Neuron (in vitro differentiated cells): ENCODE results near the gene RETSAT.
"Not testable (repeated sequence)": the region's sequence is repeated elsewhere in the genome, so short reads cannot be mapped to it uniquely, and the experiment has no call there.

Experiments used
- H2AFZ ChIP-seq: one replicate; pipeline ENCODE4 v1.6.1; 2013; ENCODE audit warnings: low read depth, mild to moderate bottlenecking, inconsistent platforms, low read length, moderate library complexity
- H3K27me3 ChIP-seq: one replicate; pipeline ENCODE4 v1.6.1; 2013; ENCODE audit warnings: low read length; ENCODE audit not compliant: insufficient read depth
- H3K36me3 ChIP-seq: one replicate; pipeline ENCODE4 v1.6.1; 2013; ENCODE audit warnings: low read length; ENCODE audit not compliant: insufficient read depth
- H3K4me1 ChIP-seq: one replicate; pipeline ENCODE4 v1.6.1; 2013; ENCODE audit warnings: low read length; ENCODE audit not compliant: insufficient read depth
- H3K4me3 ChIP-seq: 2 replicates; pipeline ENCODE4 v1.5.1; 2013; ENCODE audit warnings: mild to moderate bottlenecking, low read length, moderate library complexity
- H3K9me3 ChIP-seq: one replicate; pipeline ENCODE4 v1.6.1; 2013; ENCODE audit warnings: low read length

Gene RETSAT

DNA sequence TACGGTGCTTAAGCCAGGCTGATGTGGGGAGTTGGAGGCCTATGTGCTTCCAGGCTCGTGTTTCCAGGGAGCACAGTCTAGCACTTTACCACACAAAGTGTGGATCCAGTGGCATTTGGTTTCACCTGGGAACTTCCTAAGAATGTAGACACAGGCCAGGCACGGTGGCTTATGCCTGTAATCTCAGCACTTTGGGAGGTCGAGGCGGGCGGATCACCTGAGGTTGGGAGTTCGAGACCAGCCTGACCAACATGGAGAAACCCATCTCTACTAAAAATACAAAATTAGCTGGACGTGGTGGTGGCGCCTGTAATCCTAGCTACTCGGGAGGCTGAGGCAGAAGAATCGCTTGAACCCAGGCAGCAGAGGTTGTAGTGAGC is 30.4 kb downstream of the RETSAT start:
- Histone ChIP-seq H3K4me1 (peaks cover 27% of the 10 kb centered on the region), H3K36me3 (peaks cover 64% of the 10 kb centered on the region)
- H3K9me3 ChIP-seq, H3K27me3 ChIP-seq, H3K4me3 ChIP-seq, H2AFZ ChIP-seq: not testable (repeated sequence)

DNA sequence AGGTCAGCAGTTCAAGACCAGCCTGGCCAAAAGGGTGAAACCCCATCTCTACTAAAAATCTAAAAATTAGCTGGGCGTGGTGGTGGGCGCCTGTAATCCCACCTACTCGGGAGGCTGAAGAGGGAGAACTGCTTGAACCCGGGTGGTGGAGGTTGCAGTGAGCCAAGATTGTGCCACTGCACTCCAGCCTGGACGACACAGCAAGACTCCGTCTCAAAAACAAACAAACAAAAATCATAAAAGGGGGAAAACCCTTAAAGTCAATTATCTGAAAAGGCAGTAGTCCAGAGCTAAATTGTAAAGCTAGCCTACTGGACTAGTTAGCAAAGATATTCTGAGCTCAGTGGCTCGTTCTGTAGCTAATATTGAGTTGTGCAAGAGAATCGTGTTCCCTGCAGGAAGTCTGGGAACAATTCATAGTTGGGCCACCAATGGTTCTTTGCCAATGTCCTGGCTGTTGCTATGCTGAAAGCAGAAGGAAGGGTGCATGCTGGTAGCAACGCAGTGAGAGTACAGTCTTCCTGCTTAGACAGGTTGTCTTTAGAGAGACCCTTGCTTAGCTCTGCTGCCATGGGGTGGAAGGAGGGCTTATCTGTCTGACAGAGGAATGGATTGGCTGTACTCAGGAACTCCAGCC is 30.9 kb downstream of the RETSAT start:
- H3K9me3 ChIP-seq = no peaks in the 10 kb centered on the region
- no peak overlapping the region for H3K4me3 ChIP-seq
- H3K36me3 ChIP-seq = peaks cover 66% of the 10 kb centered on the region
- H2AFZ ChIP-seq = no peak overlapping the region
- H3K27me3 ChIP-seq = no peaks in the 10 kb centered on the region
- peaks cover 23% of the 10 kb centered on the region for H3K4me1 ChIP-seq

DNA sequence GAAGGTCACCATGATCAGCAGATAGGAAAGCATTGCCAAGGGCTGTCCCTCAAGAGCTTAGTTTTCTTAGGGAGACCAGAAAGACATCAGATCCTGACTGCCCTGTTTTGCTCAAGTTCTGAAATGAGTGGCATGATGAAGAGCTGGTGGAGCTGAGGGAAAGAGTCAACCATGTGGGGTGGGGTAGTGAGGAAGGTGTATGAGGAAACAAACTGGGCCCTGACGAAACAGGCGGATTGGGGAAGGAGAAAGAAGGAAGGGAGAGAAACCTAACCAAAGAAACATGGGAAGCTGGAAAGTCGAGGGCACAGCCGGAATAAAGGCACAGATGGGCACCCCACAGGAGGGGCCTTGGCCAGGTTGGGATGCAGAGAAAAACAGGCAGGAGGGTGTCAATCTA is 34.5 kb downstream of the RETSAT start:
- Histone ChIP-seq H3K9me3 (no peaks in the 10 kb centered on the region), H2AFZ (no peak overlapping the region), H3K36me3 (peaks cover 64% of the 10 kb centered on the region), H3K4me1 (no peaks in the 10 kb centered on the region), H3K4me3 (no peak overlapping the region), H3K27me3 (no peaks in the 10 kb centered on the region)

DNA sequence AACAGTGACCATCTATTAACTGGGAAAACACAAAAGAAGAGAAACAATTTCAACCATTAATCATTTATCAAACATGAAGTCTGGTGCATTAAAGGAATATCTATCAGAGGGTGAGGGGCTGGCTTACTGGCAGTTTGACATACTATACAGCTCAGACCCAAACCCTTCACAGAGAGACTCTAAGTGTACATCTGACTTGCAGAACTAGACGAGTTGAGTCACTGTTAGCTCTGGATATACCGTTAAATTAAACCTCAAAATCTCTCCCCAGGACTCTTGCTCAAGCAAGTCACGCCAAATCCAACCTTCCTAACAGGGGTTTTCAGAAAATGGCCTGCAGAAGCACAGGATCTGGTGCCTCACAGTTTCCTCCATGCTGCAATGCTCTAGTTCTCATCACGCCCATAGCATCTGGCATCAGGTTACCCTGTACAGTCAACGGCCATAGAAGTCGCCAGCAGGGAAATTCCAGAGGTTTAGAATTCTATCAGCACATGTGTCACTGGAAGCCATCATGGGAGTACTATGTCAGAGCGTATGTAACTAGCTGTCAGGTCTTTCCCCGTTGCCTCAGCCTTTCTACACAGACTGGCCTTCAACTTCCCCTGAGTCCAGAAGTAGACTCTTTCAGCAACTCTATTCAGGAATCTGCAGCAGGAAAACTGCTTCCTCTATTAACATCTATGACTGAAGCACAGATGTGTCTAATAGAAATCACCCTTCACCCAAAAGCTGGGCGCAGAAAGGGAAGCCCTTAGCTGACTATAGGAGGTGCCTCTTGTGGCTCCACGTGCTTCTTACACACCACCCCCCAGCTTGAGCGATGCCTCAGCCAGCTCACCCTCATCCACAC is 35.9 kb downstream of the RETSAT start:
- H3K27me3 ChIP-seq = no peaks in the 10 kb centered on the region
- peaks cover 53% of the 10 kb centered on the region for H3K36me3 ChIP-seq
- H3K4me3 ChIP-seq = no peak overlapping the region
- H2AFZ ChIP-seq = no peak overlapping the region
- H3K9me3 ChIP-seq = no peaks in the 10 kb centered on the region
- H3K4me1 ChIP-seq = no peaks in the 10 kb centered on the region

DNA sequence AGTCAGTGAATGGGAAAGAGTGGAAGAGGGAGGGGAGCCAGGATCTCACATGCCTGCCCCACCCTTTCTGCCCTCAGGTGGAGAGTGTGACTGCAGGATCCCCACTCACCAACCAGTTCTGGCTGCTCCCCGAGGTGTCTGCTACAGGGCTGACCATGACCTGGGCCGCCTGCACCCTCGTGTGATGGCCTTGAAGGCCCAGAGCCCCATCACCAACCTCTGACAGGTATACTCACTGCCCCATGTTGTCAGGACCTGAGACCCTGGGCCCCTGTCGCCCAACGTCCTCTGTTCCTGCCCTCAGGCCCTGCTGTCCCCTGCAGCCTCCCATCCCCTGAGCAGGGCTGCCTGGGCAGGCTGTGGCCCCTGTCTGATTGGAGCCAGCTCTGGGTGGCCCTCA is 38.4 kb downstream of the RETSAT start:
- peaks cover 31% of the 10 kb centered on the region for H3K36me3 ChIP-seq
- not testable (repeated sequence) for H3K27me3 ChIP-seq, H2AFZ ChIP-seq, H3K9me3 ChIP-seq, H3K4me1 ChIP-seq, H3K4me3 ChIP-seq

DNA sequence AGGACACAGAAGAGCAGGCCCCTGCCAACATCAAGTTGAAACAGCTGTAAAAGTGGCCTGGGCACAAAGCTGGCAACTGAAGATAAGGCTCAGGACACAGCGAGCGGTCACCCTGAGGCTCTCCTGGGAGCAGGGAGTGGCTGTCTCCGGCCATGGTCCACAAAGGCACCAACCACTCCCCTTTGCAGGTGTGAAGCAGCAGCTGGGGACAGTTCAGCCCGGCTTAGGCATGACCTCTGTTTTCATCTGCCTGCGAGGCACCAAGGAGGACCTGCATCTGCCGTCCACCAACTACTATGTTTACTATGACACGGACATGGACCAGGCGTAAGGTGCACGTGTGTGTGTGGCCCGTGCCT is 39.5 kb downstream of the RETSAT start:
- no peaks in the 10 kb centered on the region for H3K4me1 ChIP-seq
- H3K9me3 ChIP-seq = no peaks in the 10 kb centered on the region
- H2AFZ ChIP-seq = no peak overlapping the region
- H3K4me3 ChIP-seq = no peak overlapping the region
- peaks cover 26% of the 10 kb centered on the region for H3K36me3 ChIP-seq
- no peaks in the 10 kb centered on the region for H3K27me3 ChIP-seq

DNA sequence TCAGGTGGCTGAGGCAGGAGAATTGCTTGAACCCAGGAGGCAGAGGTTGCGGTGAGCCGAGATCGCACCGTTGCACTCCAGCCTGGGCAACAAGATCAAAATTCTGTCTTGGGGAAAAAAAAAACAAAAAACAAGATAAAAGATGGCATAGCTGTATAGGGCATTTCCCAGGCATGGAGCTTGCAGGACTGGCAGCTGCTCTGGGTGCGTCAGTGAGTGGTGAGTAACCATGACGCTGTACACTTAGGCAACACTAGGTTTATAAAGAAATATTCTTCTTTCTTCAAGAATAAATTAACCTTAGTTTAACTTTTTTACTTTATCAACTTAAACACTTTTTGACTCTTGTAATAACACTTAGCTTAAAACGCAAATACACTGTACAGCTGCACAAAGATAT is 41.9 kb downstream of the RETSAT start:
- no peaks in the 10 kb centered on the region for H3K4me1 ChIP-seq
- no peak overlapping the region for H3K4me3 ChIP-seq

DNA sequence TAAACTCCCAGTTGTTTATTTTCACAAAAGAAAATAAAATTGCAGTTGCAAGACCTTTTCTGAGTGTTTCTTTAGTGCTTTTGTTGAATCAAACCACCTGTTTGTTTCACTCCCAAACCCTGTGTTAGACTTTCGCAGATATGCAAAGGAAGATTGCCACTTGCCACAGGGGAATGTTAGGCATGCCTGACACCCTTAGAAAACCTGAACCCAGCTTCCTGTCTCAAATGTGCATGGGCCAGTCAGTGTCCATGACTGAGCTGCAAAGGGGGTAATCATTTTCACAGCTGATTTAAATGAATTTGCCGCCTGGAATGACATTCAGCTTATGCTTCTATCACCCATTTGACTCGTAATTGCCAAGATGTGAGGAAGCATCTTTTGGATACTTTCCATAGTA is 44.0 kb downstream of the RETSAT start:
- peaks cover 41% of the 10 kb centered on the region for H3K36me3 ChIP-seq
- H3K27me3 ChIP-seq = no peaks in the 10 kb centered on the region
- H3K4me1 ChIP-seq = no peaks in the 10 kb centered on the region
- no peaks in the 10 kb centered on the region for H3K9me3 ChIP-seq
- no peak overlapping the region for H3K4me3 ChIP-seq
- H2AFZ ChIP-seq = no peak overlapping the region

More for the DNA sequence above, 41.9 kb downstream of the RETSAT start:
- Histone ChIP-seq H3K36me3 (peaks cover 34% of the 10 kb centered on the region), H3K9me3 (no peaks in the 10 kb centered on the region), H3K27me3 (no peaks in the 10 kb centered on the region), H2AFZ (no peak overlapping the region)

DNA sequence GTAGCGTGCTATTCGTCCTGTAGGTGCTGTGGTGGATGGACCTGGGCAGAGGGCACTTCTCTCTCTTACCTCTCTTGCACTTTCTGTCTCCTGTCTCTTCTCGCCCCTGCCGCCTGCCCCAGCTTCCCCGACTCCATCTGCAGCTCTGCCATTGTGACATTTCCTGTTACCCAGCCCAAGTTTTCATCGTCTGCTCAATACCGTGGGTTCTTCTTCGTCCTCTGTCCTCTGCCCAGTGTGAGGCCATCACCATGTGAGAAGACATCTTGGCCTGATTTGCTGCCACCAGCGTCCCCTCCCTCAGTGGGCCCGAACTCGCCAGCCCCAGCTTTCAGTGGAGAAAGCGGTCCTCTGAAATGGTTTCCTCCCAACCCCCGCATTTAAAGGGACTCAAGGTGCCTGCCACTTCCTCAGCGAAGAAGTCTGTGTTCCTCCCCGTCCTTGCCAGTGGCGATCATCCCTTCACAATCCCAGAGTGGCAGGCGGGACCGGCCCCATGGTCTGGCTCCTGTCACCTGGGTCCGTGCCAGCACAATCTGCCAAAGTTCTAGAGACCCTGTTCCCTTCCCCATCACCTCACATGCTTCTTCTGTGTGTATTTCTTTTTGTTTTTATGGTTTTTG is 44.5 kb downstream of the RETSAT start:
- H3K9me3 ChIP-seq = no peaks in the 10 kb centered on the region
- H3K36me3 ChIP-seq = peaks cover 44% of the 10 kb centered on the region

DNA sequence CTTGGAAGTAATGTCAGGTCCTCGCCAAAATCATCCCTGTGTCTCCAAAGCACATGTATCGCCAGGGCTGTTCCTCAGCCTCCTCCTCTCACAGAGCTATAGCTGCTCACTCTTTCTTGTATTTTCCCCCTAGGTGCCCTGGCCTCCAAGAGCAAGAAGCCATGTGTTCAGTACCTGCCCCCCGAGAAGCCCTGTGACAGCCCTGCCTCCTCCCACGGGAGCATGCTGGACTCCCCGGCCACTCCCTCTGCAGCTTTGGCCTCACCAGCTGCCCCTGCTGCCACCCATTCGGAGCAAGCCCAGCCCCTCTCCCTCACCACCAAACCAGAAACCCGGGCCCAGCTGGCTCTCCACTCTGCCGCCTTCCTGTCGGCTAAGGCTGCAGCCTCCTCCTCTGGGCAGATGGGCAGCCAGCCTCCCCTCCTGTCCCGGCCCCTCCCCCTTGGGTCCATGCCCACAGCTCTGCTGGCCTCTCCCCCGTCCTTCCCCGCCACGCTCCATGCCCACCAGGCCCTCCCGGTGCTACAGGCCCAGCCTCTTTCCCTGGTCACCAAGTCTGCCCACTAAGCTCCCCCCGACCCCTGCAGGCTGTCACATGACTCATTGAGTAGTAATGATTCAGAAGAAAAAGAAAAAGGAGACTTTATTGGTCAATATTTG is 45.3 kb downstream of the RETSAT start:
- peaks cover 51% of the 10 kb centered on the region for H3K36me3 ChIP-seq

More for the DNA sequence above, 44.5 kb downstream of the RETSAT start:
- Histone ChIP-seq H3K4me3 (no peak overlapping the region), H3K4me1 (no peaks in the 10 kb centered on the region), H3K27me3 (no peaks in the 10 kb centered on the region), H2AFZ (no peak overlapping the region)

DNA sequence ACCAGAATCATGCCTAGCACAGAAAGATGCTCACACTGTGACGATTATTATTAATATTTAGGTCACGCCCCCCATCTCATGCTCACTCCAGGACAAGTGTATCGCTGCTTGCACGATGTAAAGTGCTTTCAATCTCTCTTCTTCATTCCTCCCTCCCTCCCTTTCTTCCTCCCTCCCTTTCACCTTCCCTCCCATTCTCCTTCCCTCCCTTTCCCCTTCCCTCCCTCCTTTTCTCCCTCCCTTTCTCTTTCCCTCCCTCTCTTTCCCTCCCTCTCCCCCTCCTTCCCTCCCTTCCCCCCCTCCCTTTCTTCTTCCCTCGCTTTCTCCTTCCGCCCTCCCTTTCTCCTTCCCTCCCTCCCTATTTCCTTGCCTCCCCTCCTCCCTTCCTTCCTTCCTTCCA is 46.1 kb downstream of the RETSAT start:
- H3K4me1 ChIP-seq = no peaks in the 10 kb centered on the region
- H3K9me3 ChIP-seq = no peaks in the 10 kb centered on the region
- peaks cover 59% of the 10 kb centered on the region for H3K36me3 ChIP-seq
- H2AFZ ChIP-seq = no peak overlapping the region
- no peaks in the 10 kb centered on the region for H3K27me3 ChIP-seq
- no peak overlapping the region for H3K4me3 ChIP-seq

More for the DNA sequence above, 45.3 kb downstream of the RETSAT start:
- Histone ChIP-seq H3K9me3 (no peaks in the 10 kb centered on the region), H3K27me3 (no peaks in the 10 kb centered on the region), H3K4me1 (no peaks in the 10 kb centered on the region), H2AFZ (no peak overlapping the region), H3K4me3 (no peak overlapping the region)

DNA sequence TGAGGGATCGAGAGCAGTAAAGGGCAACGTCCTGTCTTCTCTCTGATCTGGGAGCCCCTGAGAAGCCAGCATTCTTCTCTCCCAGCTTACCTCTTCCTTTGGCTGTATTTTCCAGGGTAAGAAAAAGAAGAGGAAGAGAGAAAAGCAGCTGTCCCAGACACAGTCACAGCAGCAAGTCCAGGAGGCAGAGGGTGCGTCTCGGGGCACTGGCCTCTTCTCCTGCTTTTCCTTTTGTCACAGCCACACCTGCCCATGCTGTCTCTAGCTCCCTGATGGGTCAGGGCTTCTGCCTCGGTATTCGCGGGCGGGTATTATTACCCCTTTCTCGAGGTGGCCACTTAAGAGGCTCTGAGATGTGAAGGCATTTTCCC is 46.8 kb downstream of the RETSAT start:
- Histone ChIP-seq H3K4me3 (no peak overlapping the region), H3K9me3 (no peaks in the 10 kb centered on the region), H3K27me3 (no peaks in the 10 kb centered on the region), H3K4me1 (no peaks in the 10 kb centered on the region), H2AFZ (no peak overlapping the region), H3K36me3 (peaks cover 62% of the 10 kb centered on the region)
